Lung (tissue), 12 donors: ENCODE results near the gene PROSER2. TPM values are rescaled to one million over a fixed set of nuclear protein-coding genes. Genes with fewer than 3 reads are reported as not detected.

ENCODE experiments used
- ATAC-seq: fragments of 200-7000 bp; cut with Tn5 transposase; one replicate; pipeline ENCODE4 v1.9.1; 2020; ENCODE audit warnings: moderate number of reproducible peaks; ENCODE audit not compliant: insufficient read depth, low FRiP score
- DNase-seq, 3 donors: peaks; one replicate each; pipeline ENCODE4 v3.0.0-alpha.2; 2013 to 2017
- H3K27ac ChIP-seq, 2 donors: one replicate each; pipeline ENCODE4 v1.5.1; 2013; ENCODE audit warnings: mild to moderate bottlenecking in 2 of 2, moderate library complexity in 2 of 2, control low read depth in 1 of 2, inconsistent platforms in 1 of 2, low read depth in 1 of 2, low read length in 1 of 2
- H3K27me3 ChIP-seq, 3 donors: one replicate each; pipeline ENCODE4 v1.5.1; 2013; ENCODE audit warnings: low read length in 2 of 3; ENCODE audit not compliant: control insufficient read depth in 3 of 3, insufficient read depth in 3 of 3
- H3K36me3 ChIP-seq, 4 donors: one replicate each; pipeline ENCODE4 v1.5.1; 2013; ENCODE audit warnings: low read length in 4 of 4, mild to moderate bottlenecking in 1 of 4, moderate library complexity in 1 of 4; ENCODE audit not compliant: control insufficient read depth in 4 of 4, insufficient read depth in 4 of 4
- H3K4me1 ChIP-seq, 5 donors: one replicate each; pipeline ENCODE4 v1.5.1; 2013; ENCODE audit warnings: low read length in 5 of 5, mild to moderate bottlenecking in 2 of 5, moderate library complexity in 1 of 5; ENCODE audit not compliant: control insufficient read depth in 5 of 5, insufficient read depth in 5 of 5
- H3K4me3 ChIP-seq: one replicate; pipeline ENCODE4 v1.5.1; 2013; ENCODE audit warnings: mild to moderate bottlenecking, control low read depth, moderate library complexity
- H3K9ac ChIP-seq, 2 donors: one replicate each; pipeline ENCODE4 v1.5.1; 2013; ENCODE audit warnings: low read length in 2 of 2, control low read depth in 1 of 2; ENCODE audit not compliant: insufficient read depth in 1 of 2
- H3K9me3 ChIP-seq, 4 donors: one replicate each; pipeline ENCODE4 v1.5.1; 2013; ENCODE audit warnings: low read length in 3 of 4, mild to moderate bottlenecking in 1 of 4, moderate library complexity in 1 of 4; ENCODE audit not compliant: control insufficient read depth in 4 of 4, insufficient read depth in 3 of 4
- WGBS, 2 donors: extraction: QIAGEN DNeasy Blood & Tissue Kit; methylation state at CpG; one replicate each; pipeline ENCODE4 v1.1.7; 2013; 5-methylcytosine and 5-hydroxymethylcytosine counted together
- polyA plus RNA-seq, 2 donors: library from polyadenylated mRNA; stranded (reverse); fragments of 200-250 nt; gene quantifications; one replicate each; pipeline ENCODE4 v1.2.1, GENCODE V29; 2013
- total RNA-seq, 2 donors: library from RNA; depleted of rRNA in 1 of 2; stranded (reverse); fragments of >200 nt in 1 of 2; gene quantifications; one replicate each; pipeline ENCODE4 v1.2.1, GENCODE V29; 2014 to 2021
- TF ChIP-seq, protein P1 (sequence below): IDR thresholded peaks from 2 replicates; pipeline ENCODE4 v1.5.1; 2012; ENCODE audit warnings: mild to moderate bottlenecking; ENCODE audit errors: control extremely low read depth, extremely low read depth
- donor health status: control.
- donor health status: control.
- donor health status: Bipolar disorder and iron deficiency.
- donor health status: healthy.
- donor health status: DM: yes; HTN: yes; CAD: no.

PROSER2 gene
- total and polyA plus RNA-seq, 4 donors = 8.2 to 23.9 (median 10.3) TPM

DNA sequence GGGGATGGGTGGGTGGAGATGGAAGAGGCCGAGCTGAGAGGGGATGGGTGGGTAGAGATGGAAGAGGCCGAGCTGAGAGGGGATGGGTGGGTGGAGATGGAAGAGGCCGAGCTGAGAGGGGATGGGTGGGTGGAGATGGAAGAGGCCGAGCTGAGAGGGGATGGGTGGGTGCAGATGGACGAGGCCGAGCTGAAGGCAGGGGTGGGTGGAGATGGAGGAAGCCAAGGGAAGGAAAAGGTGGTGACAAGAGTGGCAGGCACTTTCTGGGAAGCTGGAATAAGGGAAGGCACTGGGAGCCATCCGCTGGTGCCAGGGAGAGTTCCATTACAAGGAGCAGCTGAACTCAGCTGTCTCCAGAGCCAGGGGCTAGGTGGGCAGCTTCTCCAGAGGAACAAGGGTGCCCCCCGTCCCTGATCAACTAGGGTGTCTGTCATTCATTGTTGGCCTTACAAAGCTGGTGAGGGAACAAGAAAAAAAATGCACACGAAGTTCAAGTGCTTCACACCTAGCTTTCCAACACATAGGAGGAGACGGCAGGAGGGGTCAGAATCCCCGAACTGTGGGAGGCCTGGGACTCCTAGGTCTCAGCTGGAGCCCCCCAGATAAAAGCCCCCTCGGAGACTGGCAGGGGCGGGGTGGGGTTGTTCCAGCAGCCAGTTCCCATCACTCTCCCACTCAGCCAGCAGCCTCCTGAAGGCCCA is 62.4 kb downstream of the PROSER2 start:
- no peaks in the 10 kb centered on the region for H3K4me1 ChIP-seq
- no peaks in the 10 kb centered on the region for H3K27me3 ChIP-seq
- no peaks in the 10 kb centered on the region for H3K36me3 ChIP-seq
- H3K9me3 ChIP-seq = no peaks in the 10 kb centered on the region
- no peak overlapping the region for H3K4me3 ChIP-seq
- TF ChIP-seq, protein P1, sequence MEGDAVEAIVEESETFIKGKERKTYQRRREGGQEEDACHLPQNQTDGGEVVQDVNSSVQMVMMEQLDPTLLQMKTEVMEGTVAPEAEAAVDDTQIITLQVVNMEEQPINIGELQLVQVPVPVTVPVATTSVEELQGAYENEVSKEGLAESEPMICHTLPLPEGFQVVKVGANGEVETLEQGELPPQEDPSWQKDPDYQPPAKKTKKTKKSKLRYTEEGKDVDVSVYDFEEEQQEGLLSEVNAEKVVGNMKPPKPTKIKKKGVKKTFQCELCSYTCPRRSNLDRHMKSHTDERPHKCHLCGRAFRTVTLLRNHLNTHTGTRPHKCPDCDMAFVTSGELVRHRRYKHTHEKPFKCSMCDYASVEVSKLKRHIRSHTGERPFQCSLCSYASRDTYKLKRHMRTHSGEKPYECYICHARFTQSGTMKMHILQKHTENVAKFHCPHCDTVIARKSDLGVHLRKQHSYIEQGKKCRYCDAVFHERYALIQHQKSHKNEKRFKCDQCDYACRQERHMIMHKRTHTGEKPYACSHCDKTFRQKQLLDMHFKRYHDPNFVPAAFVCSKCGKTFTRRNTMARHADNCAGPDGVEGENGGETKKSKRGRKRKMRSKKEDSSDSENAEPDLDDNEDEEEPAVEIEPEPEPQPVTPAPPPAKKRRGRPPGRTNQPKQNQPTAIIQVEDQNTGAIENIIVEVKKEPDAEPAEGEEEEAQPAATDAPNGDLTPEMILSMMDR = no peak
- H3K9ac ChIP-seq = no peak overlapping the region
- no peak for ATAC-seq
- DNase-seq = peak in 1 of 3 donors; percentile 10
- no peak overlapping the region for H3K27ac ChIP-seq
- 81 to 85% methylated on average over 13 of the region's 13 CpGs for WGBS, 2 donors

DNA sequence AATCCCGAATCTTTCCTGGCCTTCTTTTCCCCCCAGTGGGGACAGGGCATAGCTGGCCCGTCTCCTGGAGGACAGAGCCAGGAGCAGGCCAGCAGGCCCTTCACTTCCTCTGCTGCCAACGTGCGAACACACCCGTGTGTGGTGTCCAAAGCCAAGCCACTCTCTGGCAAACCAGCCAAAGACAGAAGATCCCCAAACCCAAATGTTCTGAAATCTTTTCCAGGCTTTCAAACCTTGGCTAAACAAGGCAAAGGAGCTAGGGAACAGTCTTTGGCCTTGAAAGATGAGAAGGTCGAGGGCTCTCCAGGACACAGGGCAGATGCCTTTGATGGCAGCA is 63.0 kb downstream of the PROSER2 start:
- Histone ChIP-seq H3K4me3 (no peak overlapping the region), H3K4me1 (no peaks in the 10 kb centered on the region), H3K9ac (no peak overlapping the region), H3K36me3 (no peaks in the 10 kb centered on the region), H3K9me3 (no peaks in the 10 kb centered on the region), H3K27ac (no peak overlapping the region), H3K27me3 (no peaks in the 10 kb centered on the region)
- TF ChIP-seq, protein P1 = no peak
- no peak for ATAC-seq
- no peak for DNase-seq
- 73 to 84% methylated on average over 6 of the region's 6 CpGs for WGBS, 2 donors

DNA sequence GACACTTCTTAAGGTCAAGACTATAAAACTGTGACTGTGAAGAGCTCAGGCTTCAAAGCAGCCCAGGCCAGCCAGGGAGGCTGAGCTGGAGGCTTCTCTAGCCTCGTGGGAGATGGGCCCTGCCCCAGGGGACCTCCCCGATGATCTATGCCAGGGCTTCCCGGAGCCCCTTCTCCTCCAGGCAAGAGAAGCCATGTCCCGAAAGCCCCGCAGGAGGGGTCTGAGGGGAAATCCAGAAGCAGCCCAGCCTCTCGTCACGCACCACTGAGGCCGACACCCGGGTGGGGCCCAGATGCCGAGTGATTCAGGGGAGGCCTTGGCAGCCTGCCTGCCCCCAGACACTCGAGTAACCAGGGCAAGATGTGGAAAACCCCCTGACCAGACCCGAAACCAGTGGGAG is 63.7 kb downstream of the PROSER2 start:
- WGBS, 2 donors = 80 to 93% methylated on average over 12 of the region's 12 CpGs
- Histone ChIP-seq H3K27ac (no peak overlapping the region), H3K9me3 (no peaks in the 10 kb centered on the region), H3K9ac (no peak overlapping the region), H3K27me3 (no peaks in the 10 kb centered on the region), H3K36me3 (no peaks in the 10 kb centered on the region), H3K4me1 (no peaks in the 10 kb centered on the region), H3K4me3 (no peak overlapping the region)
- no peak for ATAC-seq
- DNase-seq = peak in 1 of 3 donors; percentile 2
- TF ChIP-seq, protein P1 = no peak
